Skeletal muscle cell (primary cell): ENCODE results near the gene KCNMB4.

Experiments
- DNase-seq: peaks from one replicate; pipeline ENCODE4 v3.0.0-alpha.2; 2010; ENCODE audit warnings: low read depth
- H3K4me3 ChIP-seq: 2 replicates; pipeline ENCODE4 v1.5.1; 2011; ENCODE audit warnings: low read depth, mild to moderate bottlenecking, control low read depth, low read length, moderate library complexity

The KCNMB4 gene, protein sequence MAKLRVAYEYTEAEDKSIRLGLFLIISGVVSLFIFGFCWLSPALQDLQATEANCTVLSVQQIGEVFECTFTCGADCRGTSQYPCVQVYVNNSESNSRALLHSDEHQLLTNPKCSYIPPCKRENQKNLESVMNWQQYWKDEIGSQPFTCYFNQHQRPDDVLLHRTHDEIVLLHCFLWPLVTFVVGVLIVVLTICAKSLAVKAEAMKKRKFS

DNA sequence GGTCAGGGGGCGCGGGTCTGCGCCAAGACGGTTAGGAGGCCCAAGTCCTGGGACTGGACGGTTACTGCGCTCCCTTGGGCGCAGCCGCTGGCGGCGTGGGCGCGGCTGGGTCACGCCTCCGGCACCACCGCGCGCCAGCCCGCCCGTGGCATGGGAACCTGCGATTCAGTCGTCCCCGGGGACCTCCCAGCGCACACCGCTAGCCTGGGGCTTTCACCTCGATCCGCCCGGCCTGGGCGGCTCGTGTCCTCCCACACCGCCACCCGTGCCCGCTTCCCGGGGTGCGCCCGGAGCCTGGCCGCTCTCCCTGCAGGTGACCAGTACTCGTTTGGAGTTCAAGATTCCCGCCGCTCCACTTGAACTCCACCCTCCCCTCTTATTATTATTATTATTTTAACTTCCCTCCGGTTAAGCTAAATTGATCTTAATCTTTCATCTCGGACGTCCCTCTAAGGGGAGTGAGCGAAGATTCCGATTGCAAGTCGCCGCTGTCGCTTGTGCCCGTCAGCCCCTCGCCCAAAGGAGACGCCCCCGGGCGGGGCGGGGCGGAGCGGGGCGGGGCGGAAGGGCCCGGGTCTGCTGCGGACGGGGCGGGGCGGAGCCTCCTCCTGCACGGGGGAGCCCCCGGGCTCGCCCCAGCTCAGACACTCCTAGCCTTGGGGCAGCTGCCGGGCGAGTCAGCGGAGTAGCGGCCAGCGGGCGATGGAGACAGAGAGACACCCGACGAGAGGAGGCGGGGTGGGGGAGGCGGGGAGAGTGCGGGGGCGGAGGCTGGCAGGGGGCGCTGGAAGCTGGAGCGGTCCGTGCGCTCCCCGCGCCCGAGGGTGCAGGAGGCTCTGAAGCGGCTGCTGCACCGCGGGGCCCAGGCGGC, at the start of gene KCNMB4:
Gene KCNMB4 (plus strand): TSS at position 643 of the 871 bp plus-strand sequence. CDS start 445 bp downstream, outside the sequence.
- peak; percentile 24 for DNase-seq
- peak within 1 kb of the TSS; percentile 83 for H3K4me3 ChIP-seq

DNA sequence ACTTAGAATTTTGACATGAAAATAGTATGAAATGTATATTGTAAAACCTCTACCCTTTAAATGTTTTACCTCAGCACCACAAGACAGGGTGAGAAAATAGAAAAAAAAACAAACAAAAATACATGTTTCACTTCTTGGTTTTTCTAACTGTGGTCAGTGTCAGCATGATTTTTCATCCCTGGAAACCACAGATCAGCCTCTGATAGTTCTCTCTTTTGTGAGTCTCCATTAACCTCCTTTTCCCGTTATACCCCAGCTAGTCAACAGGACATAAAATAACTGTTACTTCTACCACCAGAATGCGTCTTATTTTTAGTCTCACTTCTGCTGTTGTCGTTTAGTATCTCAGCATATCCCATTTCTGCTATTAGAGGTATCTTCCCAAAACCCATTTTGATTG, 48.3 kb upstream of the KCNMB4 start:
- no peak overlapping the region for H3K4me3 ChIP-seq
- DNase-seq: no peak

DNA sequence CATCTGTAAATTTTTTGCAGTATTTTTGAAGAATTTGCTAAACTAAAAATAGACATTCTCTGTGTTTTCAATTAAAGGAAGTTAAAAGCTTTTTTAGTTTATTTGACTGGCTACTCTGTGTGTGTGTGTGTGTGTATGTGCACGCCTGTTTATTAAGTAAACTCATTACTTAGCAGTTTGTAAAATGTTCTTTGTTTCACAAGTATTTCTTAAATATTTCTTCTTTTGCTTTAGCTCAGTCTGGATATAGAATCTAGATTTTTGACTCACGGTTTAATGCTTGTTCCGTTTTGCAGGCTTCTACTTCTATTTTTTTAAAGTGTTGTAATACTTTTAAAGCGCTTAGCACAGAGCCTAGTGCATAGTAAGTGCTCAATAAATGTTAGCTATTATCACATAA, 46.5 kb upstream of the KCNMB4 start:
- no peak overlapping the region for H3K4me3 ChIP-seq
- no peak for DNase-seq

DNA sequence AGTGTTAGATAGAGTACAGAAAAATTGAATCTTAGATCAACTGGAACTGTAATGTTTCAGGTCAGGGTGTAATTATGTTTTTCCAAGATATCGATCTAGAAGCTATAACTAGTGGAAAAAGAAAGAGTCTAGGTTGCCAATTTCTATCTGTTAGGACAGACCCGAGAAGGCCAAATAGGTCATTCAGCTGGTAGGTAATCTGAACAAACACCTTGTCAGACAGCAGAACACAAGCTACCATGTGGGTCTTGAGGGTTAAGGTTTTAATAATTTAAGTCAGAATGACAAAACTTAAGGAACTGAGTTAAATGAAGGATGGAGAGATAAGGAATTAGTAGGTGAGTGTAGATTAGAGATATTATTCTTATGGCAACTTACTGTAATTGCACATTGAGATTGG, 44.9 kb upstream of the KCNMB4 start:
- DNase-seq: no peak
- H3K4me3 ChIP-seq: no peak overlapping the region

DNA sequence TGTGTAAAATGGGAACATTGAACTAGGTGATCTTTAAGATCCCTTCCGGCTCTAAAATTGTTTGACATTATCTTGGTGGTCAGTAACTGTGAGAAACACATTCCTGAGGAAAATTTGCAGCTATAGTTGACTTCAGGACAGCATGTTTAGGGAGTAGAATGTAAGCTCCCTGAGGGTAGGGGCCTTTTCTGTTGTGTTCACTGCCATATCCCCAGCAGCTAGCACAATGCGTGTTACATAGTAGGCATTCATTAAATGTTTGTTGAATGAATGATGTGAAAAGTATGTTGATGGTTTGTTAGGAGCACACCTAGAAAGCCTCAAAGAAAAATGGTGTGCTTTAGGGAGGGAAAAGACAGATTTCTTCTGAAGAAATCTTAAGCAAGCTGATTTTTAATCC, 38.5 kb upstream of the KCNMB4 start:
- no peak for DNase-seq
- H3K4me3 ChIP-seq: no peak overlapping the region

DNA sequence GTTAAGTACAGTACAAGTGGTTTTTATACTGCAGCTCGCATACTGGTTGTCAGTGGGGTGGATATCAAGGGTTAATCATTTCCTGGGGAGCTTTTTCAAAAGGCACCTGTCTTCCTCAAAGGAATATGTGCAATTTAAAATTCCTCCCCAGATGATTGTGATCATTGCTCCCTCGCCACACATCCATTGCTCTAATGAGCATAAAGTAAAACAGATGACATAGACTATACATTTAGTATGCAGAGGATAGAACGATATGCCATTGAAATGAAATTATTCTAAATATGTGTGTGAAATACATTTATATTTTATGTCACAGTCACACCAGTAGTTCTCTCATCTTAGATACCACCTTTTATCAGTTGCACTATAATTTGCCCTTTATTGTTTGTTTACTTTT, 36.4 kb upstream of the KCNMB4 start:
- no peak overlapping the region for H3K4me3 ChIP-seq
- no peak for DNase-seq

DNA sequence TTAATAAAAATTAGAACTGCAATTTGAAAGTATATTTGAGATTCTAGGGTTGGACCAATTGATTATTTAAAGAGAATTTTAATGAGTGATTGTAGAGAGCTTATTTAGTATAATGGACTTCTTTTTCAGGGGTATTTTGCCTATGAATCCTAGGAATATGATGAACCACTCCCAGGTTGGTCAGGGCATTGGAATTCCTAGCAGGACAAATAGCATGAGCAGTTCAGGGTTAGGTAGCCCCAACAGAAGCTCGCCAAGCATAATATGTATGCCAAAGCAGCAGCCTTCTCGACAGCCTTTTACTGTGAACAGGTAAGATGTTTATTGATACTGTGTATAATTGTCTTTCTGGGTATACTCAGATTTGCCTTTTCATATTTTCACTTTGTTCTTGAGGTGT, 35.9 kb upstream of the KCNMB4 start:
- DNase-seq: no peak

DNA sequence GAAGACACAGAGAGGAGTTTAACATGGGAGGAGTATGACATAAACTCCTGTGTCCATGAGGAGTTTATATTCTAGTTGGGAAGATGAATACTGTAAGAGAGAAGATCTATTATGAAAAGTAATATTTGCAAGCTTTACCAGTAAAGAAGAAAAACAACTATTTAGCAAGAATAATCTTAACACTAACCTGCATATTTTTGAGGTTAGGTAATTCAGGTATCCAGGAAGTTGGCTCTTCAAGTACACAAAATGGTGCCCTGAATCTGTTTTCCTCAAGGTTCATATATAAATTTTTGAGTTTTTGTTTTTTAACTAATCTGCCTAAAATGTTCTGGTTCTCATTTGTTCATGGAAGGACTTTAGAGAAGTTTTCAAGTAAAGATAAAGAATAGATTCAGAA, 33.9 kb upstream of the KCNMB4 start:
- H3K4me3 ChIP-seq: no peak overlapping the region
- DNase-seq: no peak

More for the DNA sequence above, 35.9 kb upstream of the KCNMB4 start:
- no peak overlapping the region for H3K4me3 ChIP-seq

DNA sequence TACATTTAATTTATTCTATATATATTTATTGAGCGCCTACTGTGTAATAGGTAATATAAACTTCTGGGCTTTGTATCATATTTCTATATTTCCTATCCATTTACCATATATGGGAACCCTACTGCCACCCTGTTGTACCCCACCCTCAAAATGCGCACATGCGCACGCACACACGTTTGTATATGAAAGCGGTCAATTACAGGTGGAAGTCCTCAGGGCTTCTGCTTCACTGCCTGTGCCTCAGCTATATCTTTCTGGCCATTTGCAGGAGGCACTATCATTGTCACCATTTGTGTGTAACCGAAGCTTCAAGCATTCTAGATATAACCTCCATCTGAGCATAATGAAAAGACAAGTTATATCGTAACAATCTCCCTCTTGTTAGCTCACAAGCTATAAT, 31.3 kb upstream of the KCNMB4 start:
- no peak for DNase-seq
- no peak overlapping the region for H3K4me3 ChIP-seq

DNA sequence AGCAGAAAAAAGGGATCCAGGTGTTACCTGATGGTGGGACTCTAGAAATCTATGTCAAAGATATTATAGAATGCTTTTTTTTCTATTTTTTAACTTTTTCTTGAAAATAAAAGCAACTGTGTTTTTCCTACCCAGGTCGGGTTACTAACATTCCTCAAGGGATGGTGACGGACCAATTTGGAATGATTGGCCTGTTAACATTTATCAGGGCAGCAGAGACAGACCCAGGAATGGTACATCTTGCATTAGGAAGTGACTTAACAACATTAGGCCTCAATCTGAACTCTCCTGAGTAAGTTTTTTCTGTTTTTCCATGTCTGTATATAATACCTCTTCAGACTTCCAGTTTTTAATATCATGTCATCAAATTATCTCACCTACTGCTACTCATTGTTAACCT, 27.6 kb upstream of the KCNMB4 start:
- peak; percentile 17 for DNase-seq

DNA sequence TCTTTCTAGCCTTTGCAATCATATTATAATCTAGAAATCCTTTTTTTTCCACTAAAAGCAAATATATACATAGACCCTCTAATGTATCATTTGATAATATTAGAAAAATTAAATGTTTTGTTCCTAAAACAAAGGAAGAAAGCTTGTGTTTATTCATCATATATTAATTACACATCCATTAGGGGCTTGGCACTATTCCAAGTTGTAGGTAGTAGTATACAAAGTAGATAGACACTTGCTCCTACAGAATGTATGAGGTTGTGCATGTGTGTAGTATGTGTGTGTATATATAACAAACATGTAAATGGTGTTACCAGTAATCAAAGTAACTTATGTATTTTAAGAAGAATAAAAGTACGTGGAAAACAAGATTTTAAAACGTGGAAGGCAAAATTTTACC, 15.0 kb upstream of the KCNMB4 start:
- no peak for DNase-seq
- no peak overlapping the region for H3K4me3 ChIP-seq

More for the DNA sequence above, 27.6 kb upstream of the KCNMB4 start:
- no peak overlapping the region for H3K4me3 ChIP-seq

DNA sequence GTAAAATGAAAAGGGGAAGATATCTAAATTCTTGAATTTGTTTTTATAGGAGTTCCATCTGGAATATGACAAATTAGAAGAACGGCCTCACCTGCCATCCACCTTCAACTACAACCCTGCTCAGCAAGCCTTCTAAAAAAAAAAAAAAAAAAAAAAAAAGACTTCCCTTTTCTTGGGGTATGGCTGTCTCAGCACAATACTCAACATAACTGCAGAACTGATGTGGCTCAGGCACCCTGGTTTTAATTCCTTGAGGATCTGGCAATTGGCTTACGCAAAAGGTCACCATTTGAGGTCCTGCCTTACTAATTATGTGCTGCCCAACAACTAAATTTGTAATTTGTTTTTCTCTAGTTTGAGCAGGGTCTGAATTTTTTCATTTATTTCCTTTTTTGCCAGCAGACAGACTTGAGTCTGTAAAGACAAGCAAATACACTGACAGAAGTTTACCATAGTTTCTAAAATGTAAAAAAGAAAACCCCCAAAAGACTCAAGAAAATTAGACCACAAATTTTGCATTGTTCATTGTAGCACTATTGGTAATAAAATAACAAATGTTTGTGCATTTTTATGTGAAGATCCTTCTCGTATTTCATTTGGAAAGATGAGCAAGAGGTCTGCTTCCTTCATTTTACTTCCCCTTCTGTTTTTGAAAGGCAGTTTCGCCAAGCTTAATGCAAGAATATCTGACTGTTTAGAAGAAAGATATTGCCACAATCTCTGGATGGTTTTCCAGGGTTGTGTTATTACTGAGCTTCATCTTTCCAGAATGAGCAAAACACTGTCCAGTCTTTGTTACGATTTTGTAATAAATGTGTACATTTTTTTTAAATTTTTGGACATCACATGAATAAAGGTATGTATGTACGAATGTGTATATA, 12.1 kb upstream of the KCNMB4 start:
- DNase-seq: no peak
- H3K4me3 ChIP-seq: no peak overlapping the region

DNA sequence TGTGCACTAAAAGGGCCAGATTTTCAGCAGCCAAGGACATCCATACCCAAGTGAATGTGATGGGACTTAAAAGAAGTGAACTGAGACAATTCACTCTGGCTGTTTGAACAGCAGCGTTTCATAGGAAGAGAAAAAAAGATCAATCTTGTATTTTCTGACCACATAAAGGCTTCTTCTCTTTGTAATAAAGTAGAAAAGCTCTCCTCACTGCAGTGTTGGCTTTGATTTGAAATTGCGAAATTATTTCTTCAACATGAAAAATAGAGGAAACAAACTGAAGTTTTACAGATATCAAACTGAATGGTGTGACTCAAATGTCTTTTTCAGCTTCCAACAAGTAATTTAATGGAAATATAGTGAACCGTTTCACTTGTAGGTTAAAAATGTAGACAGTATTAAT, 11.3 kb upstream of the KCNMB4 start:
- no peak for DNase-seq
- no peak overlapping the region for H3K4me3 ChIP-seq

DNA sequence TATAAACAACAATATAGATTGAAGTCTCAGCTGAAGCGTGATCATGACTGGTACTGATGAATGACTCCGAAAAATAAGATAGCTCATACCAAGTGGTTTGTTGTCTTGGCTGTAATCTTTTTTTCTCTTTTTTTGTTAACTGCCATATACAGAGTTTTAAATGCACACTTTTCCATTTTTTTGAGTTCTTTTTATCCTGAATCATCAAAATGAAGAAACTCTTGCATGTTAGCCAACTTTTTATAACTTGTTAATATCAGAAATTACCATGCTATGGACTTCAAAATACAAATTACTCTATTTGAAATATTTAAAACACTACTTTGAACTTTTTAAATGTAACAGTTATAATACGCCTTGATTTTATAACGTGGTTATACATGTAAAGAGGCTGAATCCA, 10.1 kb upstream of the KCNMB4 start:
- no peak overlapping the region for H3K4me3 ChIP-seq

DNA sequence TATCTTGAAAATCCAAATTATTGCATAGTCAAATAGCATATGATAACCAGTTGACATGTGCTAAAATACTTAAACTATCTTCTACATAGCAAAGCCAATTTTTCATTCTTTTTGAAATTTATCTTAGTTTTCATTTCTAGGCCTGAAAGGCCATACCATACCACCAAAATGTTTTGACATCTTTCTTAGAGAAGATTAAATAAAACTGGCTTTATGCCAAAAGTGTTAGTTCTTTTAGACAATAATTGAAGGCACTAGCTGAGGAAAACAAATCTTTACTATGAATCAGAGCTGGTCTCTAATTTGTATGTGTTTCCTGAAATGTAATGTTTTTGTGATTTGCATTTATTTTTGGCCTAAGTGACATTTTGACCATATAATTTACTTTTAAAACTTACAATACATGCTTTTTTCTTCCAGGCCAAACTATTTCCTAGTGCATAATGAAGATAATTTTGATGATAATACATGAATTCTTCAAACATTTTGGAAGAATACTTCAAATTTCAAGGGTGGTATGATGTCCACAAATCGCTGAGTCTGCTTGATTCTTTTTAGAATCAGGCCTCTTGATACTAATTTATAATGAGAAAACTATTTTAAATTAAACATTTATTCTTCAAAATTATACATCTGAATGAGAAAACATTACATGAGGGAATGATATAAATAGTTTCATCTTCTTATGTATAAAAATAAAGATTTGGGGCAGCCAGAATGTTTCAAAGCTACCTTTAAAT, 6.5 kb upstream of the KCNMB4 start:
- no peak overlapping the region for H3K4me3 ChIP-seq
- DNase-seq: no peak

More for the DNA sequence above, 10.1 kb upstream of the KCNMB4 start:
- no peak for DNase-seq

DNA sequence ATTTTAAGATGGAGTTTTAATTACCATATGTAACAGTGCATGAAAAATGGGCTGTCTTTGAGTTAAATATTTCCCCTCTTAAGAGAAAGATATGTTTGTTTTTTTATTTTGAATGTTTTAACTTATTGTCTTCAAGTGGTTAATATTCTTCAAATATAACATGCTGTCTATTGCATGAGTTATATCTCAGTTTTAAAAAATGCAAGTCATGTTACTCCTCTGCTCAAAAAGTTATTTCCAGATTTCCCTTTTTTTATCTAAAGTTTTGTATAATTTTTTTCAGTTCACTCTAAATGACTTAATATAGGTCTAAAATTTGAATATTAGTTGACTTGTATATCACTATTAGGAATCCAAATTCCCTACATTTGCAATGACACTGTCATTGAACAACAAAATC, 5.9 kb upstream of the KCNMB4 start:
- no peak overlapping the region for H3K4me3 ChIP-seq
- DNase-seq: no peak

DNA sequence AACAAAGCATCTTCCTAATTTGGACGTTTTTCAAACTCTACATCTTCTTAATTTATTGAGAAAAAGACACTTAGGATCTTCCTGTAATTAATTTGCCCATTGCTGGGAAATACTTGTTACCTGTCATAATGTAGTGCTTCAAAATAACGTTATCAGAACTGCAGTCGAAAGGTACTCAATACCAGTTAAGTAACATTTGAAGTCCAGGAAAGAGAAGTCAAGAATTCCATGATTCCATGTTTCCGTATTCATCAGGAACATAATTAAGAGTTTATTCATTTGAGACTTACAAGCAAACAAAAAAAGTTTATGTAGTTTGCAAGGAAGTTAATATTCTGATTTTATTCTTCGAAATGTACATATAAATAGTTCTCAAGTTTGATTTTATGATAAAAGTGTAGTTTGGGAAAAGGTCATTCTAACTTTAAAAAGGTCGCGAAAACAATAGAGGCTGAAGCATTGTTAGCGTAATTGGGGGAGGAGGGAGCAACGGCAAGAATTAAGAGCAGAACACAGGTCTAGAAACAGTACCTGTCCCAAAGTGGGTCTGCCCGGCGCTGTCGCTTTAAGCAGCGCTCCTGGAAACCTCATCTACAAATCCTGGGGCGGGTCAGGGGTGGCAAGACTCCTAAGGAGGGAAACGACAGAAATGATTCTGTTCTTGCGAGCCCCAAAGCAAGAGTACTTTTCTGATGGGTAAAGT, 1.2 kb upstream of the KCNMB4 start:
- DNase-seq: no peak
- H3K4me3 ChIP-seq: peak overlapping the region; percentile 83

DNA sequence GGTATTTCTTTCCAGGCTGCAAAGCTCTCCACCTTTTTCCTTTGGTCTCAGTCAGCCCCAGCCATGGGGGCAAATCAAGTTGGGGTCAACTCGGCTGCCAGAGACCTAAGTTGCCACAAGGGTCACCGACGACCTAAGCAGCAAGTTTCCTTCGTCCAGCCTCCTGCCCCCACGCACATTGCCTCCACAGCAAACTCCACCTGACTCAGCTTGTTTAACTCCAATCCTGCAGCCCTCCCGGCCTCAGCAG, 767 bp upstream of the KCNMB4 start:
- H3K4me3 ChIP-seq: peak overlapping the region; percentile 83
- DNase-seq: no peak

DNA sequence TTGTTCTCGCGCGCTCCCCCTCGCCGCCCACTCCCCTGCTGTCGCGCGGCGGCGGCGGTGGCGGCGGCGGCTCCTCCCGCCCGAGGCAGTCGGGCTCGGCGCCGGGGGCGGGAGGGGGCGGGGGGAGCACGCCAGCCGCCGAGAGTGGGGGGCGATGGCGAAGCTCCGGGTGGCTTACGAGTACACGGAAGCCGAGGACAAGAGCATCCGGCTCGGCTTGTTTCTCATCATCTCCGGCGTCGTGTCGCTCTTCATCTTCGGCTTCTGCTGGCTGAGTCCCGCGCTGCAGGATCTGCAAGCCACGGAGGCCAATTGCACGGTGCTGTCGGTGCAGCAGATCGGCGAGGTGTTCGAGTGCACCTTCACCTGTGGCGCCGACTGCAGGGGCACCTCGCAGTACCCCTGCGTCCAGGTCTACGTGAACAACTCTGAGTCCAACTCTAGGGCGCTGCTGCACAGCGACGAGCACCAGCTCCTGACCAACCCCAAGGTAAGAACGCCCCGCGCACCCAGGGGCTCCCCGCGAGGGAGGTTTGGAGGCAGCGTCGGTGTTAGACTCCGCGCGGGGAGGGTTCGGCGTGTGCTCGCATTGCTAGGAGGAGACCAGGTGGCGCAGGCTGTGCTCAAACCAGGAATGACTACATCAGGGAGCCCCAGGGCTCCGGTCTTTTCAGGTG, 629 bp downstream of the KCNMB4 start:
- DNase-seq: no peak
- H3K4me3 ChIP-seq: peak overlapping the region; percentile 83
